Caco-2 (cell line): ENCODE measurements around the gene CRHR1. TPM values are rescaled to one million over a fixed set of nuclear protein-coding genes. Genes with fewer than 3 reads are reported as not detected.

Source experiments
- BruUV-seq: library from RNA; stranded (reverse); fragments of 400-500 nt; replicated peaks from 2 replicates; lab custom pipeline; 2021; lab: Mats Ljungman, UMichigan
- CTCF ChIA-PET: fragments of 300-600 bp; sonication (Branson Sonifier 250); formaldehyde crosslinking; loops from one replicate; lab custom pipeline; 2022; ENCODE audit warnings: antibody characterized with exemption; lab: Charles Lee
- POLR2A ChIA-PET: fragments of 300-600 bp; sonication (Branson Sonifier 250); formaldehyde crosslinking; loops from one replicate; lab custom pipeline; 2022; ENCODE audit warnings: antibody characterized with exemption; lab: Charles Lee
- DNase-seq, 2 experiments: peaks; one replicate each; pipeline versions ENCODE4 v3.0.0 to v3.0.0-alpha.2; 2020 to 2022
- H3K27me3 ChIP-seq: replicated peaks from 2 replicates; pipeline ENCODE4 v1.6.0; 2011; ENCODE audit warnings: low read length; ENCODE audit not compliant: control insufficient read depth, insufficient read depth
- H3K36me3 ChIP-seq: 2 replicates; pipeline ENCODE4 v1.5.1; 2011; ENCODE audit warnings: low read length; ENCODE audit not compliant: control insufficient read depth, insufficient read depth
- H3K4me1 ChIP-seq: fragments of 250-450 bp; sonication (Bioruptor Pico); 2 replicates; pipeline ENCODE4 v1.5.1; 2020; ENCODE audit warnings: mild to moderate bottlenecking
- H3K4me3 ChIP-seq: 2 replicates; pipeline ENCODE4 v1.5.1; 2011; ENCODE audit warnings: low read depth, mild to moderate bottlenecking, control low read depth, low read length
- H3K9me3 ChIP-seq: fragments of 250-450 bp; sonication (Bioruptor Pico); 2 replicates; pipeline ENCODE4 v1.5.1; 2020; ENCODE audit warnings: mild to moderate bottlenecking, moderate library complexity
- H3K27ac Mint-ChIP-seq: one replicate; pipeline ENCODE4 v1.8.0; 2022; ENCODE audit warnings: mixed read lengths; ENCODE audit not compliant: unreplicated experiment
- H3K27me3 Mint-ChIP-seq: one replicate; pipeline ENCODE4 v1.8.0; 2022; ENCODE audit warnings: mixed read lengths; ENCODE audit not compliant: insufficient read depth, unreplicated experiment
- H3K36me3 Mint-ChIP-seq: one replicate; pipeline ENCODE4 v1.8.0; 2022; ENCODE audit warnings: mild to moderate bottlenecking, mixed read lengths; ENCODE audit not compliant: insufficient read depth, unreplicated experiment
- H3K4me1 Mint-ChIP-seq: one replicate; pipeline ENCODE4 v1.8.0; 2022; ENCODE audit warnings: low read depth, mixed read lengths; ENCODE audit not compliant: unreplicated experiment
- H3K4me3 Mint-ChIP-seq: one replicate; pipeline ENCODE4 v1.8.0; 2022; ENCODE audit warnings: mild to moderate bottlenecking, moderate library complexity, mixed read lengths; ENCODE audit not compliant: unreplicated experiment
- H3K9me3 Mint-ChIP-seq: one replicate; pipeline ENCODE4 v1.8.0; 2022; ENCODE audit warnings: mixed read lengths; ENCODE audit not compliant: unreplicated experiment
- CTCF ChIP-seq, 2 experiments: fragments of 200-600 bp in 1 of 2; IDR thresholded peaks; 1 replicate in 1 of 2; 2 replicates in 1 of 2; pipeline versions ENCODE4 v1.5.1 to v1.8.0; 2011 to 2022; ENCODE audit warnings: antibody characterized with exemption in 1 of 2, control low read depth in 1 of 2, inconsistent platforms in 1 of 2, low read depth in 1 of 2, low read length in 1 of 2, mild to moderate bottlenecking in 1 of 2, moderate library complexity in 1 of 2; ENCODE audit not compliant: insufficient read depth in 1 of 2, severe bottlenecking in 1 of 2, unreplicated experiment in 1 of 2
- intact Hi-C: fragments of 100-400 bp; cut with micrococcal nuclease; formaldehyde crosslinking; loops from one replicate; pipeline ENCODE4 v1.10.0; 2022; ENCODE audit not compliant: unreplicated experiment
- total RNA-seq: library from RNA; stranded (reverse); gene quantifications from 2 replicates; pipeline ENCODE4 v1.2.3, GENCODE V29; 2022

The CRHR1 gene
- total RNA-seq, 1 experiment from 2014 or later: not detected

- H3K36me3 ChIP-seq: no peaks in the 10 kb centered on the region
- TF ChIP-seq CTCF (IDR thresholded peaks at IDR 0.05; ENCODE audit: insufficient read depth in 1 of 2, low read depth in 1 of 2, low read length in 1 of 2, severe bottlenecking in 1 of 2, unreplicated experiment in 1 of 2): no peak
- H3K9me3 ChIP-seq: no peaks in the 10 kb centered on the region
- H3K4me1 ChIP-seq: 0 out of 2 replicates have a peak, but pooled peaks cover 3% of the 10 kb centered on the region
- no peaks in the 10 kb centered on the region for H3K36me3 Mint-ChIP-seq
- peaks cover 31% of the 10 kb centered on the region for H3K27me3 Mint-ChIP-seq
- peaks cover 3% of the 10 kb centered on the region for H3K27me3 ChIP-seq
- peak in 1 of 2 experiments; percentile 30 for DNase-seq
- CTCF ChIA-PET: interaction anchor here (0.6 to 1.4 kb wide), 5 partner anchors 10 to 144 kb away, joined by 3 to 6 read pairs (median 4); no protein-coding TSS in a partner anchor
- H3K9me3 Mint-ChIP-seq: no peaks in the 10 kb centered on the region
- POLR2A ChIA-PET: no interaction called here
- intact Hi-C loops: loop anchor here (10.0 kb wide), 1 partner anchor 139 kb away; no protein-coding TSS in a partner anchor
- H3K4me3 Mint-ChIP-seq: peak overlapping the region; percentile 72
- H3K4me1 Mint-ChIP-seq: no peaks in the 10 kb centered on the region
- H3K27ac Mint-ChIP-seq: no peak overlapping the region
- H3K4me3 ChIP-seq: peak overlapping the region; percentile 36
- no TSS peak for BruUV-seq
These were observed 377 bp upstream of the CRHR1 start for GRCh38 chr17:45783593-45784292.

DNA sequence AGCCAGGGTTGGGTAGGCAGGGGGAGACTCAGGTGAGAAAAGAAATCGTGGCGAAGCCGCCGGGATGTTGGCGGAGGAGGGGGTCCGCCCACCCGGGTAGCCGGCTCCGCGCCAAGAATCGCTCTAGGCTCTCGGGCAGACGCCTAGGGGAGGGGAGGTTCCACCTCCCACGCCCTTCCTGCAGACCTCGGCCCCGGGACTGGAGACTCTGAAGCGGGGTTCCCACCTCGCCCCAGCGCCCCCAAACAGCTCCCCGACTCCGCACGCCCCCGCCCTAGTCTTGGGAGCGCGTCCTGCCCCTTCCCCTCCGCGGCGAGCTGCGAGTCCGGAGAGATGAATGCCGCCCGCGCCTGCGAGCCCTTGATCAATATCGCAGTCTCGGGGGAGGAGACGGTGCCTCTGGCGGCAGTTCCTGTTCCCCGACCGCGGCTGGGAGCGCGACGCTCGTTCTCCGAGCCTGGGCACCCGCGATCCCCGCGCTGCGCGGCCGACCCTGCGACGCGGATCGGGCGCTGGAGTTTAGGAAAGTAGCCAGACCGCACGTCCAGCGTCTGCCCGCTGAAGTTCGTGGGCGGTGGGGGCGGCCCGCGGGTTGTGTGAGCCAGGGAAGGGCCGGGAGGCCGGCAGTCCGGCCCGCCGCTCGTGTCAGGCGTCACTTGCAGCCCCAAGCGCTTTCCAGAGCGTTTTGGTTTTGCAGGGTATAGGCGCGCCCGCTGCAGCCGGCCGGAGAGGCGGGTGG, 790 bp downstream of the CRHR1 start:
- Mint-ChIP-seq H3K36me3 (no peaks in the 10 kb centered on the region), H3K4me1 (no peaks in the 10 kb centered on the region), H3K9me3 (no peaks in the 10 kb centered on the region), H3K27me3 (peaks cover 28% of the 10 kb centered on the region), H3K27ac (no peak overlapping the region), H3K4me3 (peak overlapping the region; percentile 72)
- intact Hi-C loops: loop anchor here (10.0 kb wide), 1 partner anchor 140 kb away; no protein-coding TSS in a partner anchor
- TF ChIP-seq CTCF (IDR thresholded peaks at IDR 0.05; ENCODE audit: insufficient read depth in 1 of 2, low read depth in 1 of 2, low read length in 1 of 2, severe bottlenecking in 1 of 2, unreplicated experiment in 1 of 2): no peak
- H3K4me1 ChIP-seq: 0 out of 2 replicates have a peak, but pooled peaks cover 3% of the 10 kb centered on the region
- H3K4me3 ChIP-seq: peak overlapping the region; percentile 36
- BruUV-seq: no TSS peak
- CTCF ChIA-PET: no interaction called here
- no peaks in the 10 kb centered on the region for H3K36me3 ChIP-seq
- peaks cover 3% of the 10 kb centered on the region for H3K27me3 ChIP-seq
- POLR2A ChIA-PET: no interaction called here
- DNase-seq: peak in 1 of 2 experiments; percentile 47
- no peaks in the 10 kb centered on the region for H3K9me3 ChIP-seq

- H3K4me3 ChIP-seq: no peak overlapping the region; the same call in 1 of the 2 replicates
- CTCF ChIA-PET: no interaction called here
These were observed 1.5 kb downstream of the CRHR1 start for GRCh38 chr17:45785480-45786193.

More at GRCh38 chr17:45785480-45786193, 1.5 kb downstream of the CRHR1 start:
- Mint-ChIP-seq H3K4me1 (no peaks in the 10 kb centered on the region), H3K36me3 (no peaks in the 10 kb centered on the region), H3K9me3 (no peaks in the 10 kb centered on the region), H3K27me3 (peaks cover 26% of the 10 kb centered on the region), H3K4me3 (no peak overlapping the region), H3K27ac (no peak overlapping the region)
- TF ChIP-seq CTCF (IDR thresholded peaks at IDR 0.05; ENCODE audit: insufficient read depth in 1 of 2, low read depth in 1 of 2, low read length in 1 of 2, severe bottlenecking in 1 of 2, unreplicated experiment in 1 of 2): no peak
- no TSS peak for BruUV-seq
- peaks cover 3% of the 10 kb centered on the region for H3K27me3 ChIP-seq
- DNase-seq: no peak
- POLR2A ChIA-PET: no interaction called here
- H3K4me1 ChIP-seq: 0 out of 2 replicates have a peak, but pooled peaks cover 3% of the 10 kb centered on the region
- no peaks in the 10 kb centered on the region for H3K9me3 ChIP-seq
- intact Hi-C loops: loop anchor here (10.0 kb wide), 1 partner anchor 141 kb away; no protein-coding TSS in a partner anchor
- no peaks in the 10 kb centered on the region for H3K36me3 ChIP-seq
